CD8-positive, alpha-beta memory T cell (primary cell): ENCODE results near the gene ADGB. TPM values are rescaled to one million over a fixed set of nuclear protein-coding genes. Genes with fewer than 3 reads are reported as not detected.
"Not testable (repeated sequence)": the region's sequence is repeated elsewhere in the genome, so short reads cannot be mapped to it uniquely, and the experiment has no call there.

ENCODE experiments used
- CTCF ChIA-PET: fragments of 350-600 bp; sonication (Branson Sonifier 250); formaldehyde crosslinking; loops from one replicate; lab custom pipeline; 2021; ENCODE audit warnings: antibody characterized with exemption; lab: Charles Lee
- POLR2A ChIA-PET: fragments of 350-600 bp; sonication (Branson Sonifier 250); formaldehyde crosslinking; loops from one replicate; lab custom pipeline; 2021; ENCODE audit warnings: antibody characterized with exemption; lab: Charles Lee
- DNase-seq, 5 donors: peaks; one replicate each; pipeline versions ENCODE4 v3.0.0 to v3.0.0-alpha.2; 2020 to 2022; ENCODE audit warnings: mixed read lengths in 1 of 5
- H3K27ac ChIP-seq: one replicate; pipeline ENCODE4 v1.7.0; 2013; ENCODE audit warnings: low read depth, mild to moderate bottlenecking, low read length, moderate library complexity
- H3K27me3 ChIP-seq: 2 replicates; pipeline ENCODE4 v1.7.0; 2013; ENCODE audit warnings: low read length, mild to moderate bottlenecking; ENCODE audit not compliant: insufficient read depth, poor library complexity, severe bottlenecking
- H3K36me3 ChIP-seq: 2 replicates; pipeline ENCODE4 v1.7.0; 2013; ENCODE audit warnings: mild to moderate bottlenecking, low read length, moderate library complexity; ENCODE audit not compliant: insufficient read depth
- H3K4me1 ChIP-seq: 2 replicates; pipeline ENCODE4 v1.7.0; 2013; ENCODE audit warnings: mild to moderate bottlenecking, low read length, moderate library complexity; ENCODE audit not compliant: insufficient read depth
- H3K4me3 ChIP-seq: 2 replicates; pipeline ENCODE4 v1.7.0; 2013; ENCODE audit warnings: mild to moderate bottlenecking, low read length
- H3K9me3 ChIP-seq: 2 replicates; pipeline ENCODE4 v1.7.0; 2013; ENCODE audit warnings: mild to moderate bottlenecking, low read length
- H3K27ac Mint-ChIP-seq, 8 donors: one replicate each; pipeline ENCODE4 v1.8.0; 2020 to 2021; ENCODE audit warnings: mixed read lengths in 8 of 8, mild to moderate bottlenecking in 6 of 8, inconsistent platforms in 3 of 8, moderate library complexity in 3 of 8
- H3K27me3 Mint-ChIP-seq, 2 donors: one replicate each; pipeline ENCODE4 v1.8.0; 2020 to 2021; ENCODE audit warnings: mixed read lengths in 2 of 2, mild to moderate bottlenecking in 1 of 2, moderate library complexity in 1 of 2
- H3K36me3 Mint-ChIP-seq, 3 donors: one replicate each; pipeline ENCODE4 v1.8.0; 2020 to 2021; ENCODE audit warnings: mixed read lengths in 3 of 3, inconsistent platforms in 1 of 3, mild to moderate bottlenecking in 1 of 3
- H3K4me1 Mint-ChIP-seq, 3 donors: one replicate each; pipeline ENCODE4 v1.8.0; 2020 to 2021; ENCODE audit warnings: mixed read lengths in 3 of 3, inconsistent platforms in 1 of 3, mild to moderate bottlenecking in 1 of 3
- H3K4me3 Mint-ChIP-seq, 7 donors: one replicate each; pipeline ENCODE4 v1.8.0; 2020 to 2021; ENCODE audit warnings: mixed read lengths in 7 of 7, mild to moderate bottlenecking in 6 of 7, moderate library complexity in 4 of 7, inconsistent platforms in 2 of 7
- H3K9me3 Mint-ChIP-seq, 5 donors: one replicate each; pipeline ENCODE4 v1.8.0; 2020 to 2022; ENCODE audit warnings: mixed read lengths in 5 of 5, mild to moderate bottlenecking in 3 of 5, moderate library complexity in 2 of 5, inconsistent platforms in 1 of 5
- polyA plus RNA-seq: library from polyadenylated mRNA; unstranded; fragments of 300-500 nt; fragmentation: Illumina TruSeq; gene quantifications from one replicate; pipeline ENCODE4 v1.2.3, GENCODE V29; 2021
- total RNA-seq, 2 experiments: library from RNA; stranded (reverse); gene quantifications; one replicate each; pipeline ENCODE4 v1.2.3, GENCODE V29; 2021

ADGB gene
- total RNA-seq (under 1 TPM; 0.22 to 0.35 TPM), polyA plus RNA-seq (not detected)

GRCh38 chr6:146598772-146599405, at the start of gene ADGB:
Gene ADGB (plus strand): TSS chr6:146598972. CDS start chr6:146599041, 69 bp downstream.
- no peaks in the 10 kb centered on the region for H3K4me1 ChIP-seq
- Mint-ChIP-seq H3K4me1 (peaks cover 0 to 5% (median 4%) of the 10 kb centered on the region in 3 donors), H3K4me3 (peak within 1 kb of the TSS in 1 of 7 donors; percentile 4), H3K27me3 (peaks cover 2 to 10% of the 10 kb centered on the region in 2 donors), H3K9me3 (no peaks in the 10 kb centered on the region), H3K27ac (no peak within 1 kb of the TSS), H3K36me3 (no peaks in the 10 kb centered on the region)
- no peaks in the 10 kb centered on the region for H3K27me3 ChIP-seq
- H3K9me3 ChIP-seq = no peaks in the 10 kb centered on the region
- no peaks in the 10 kb centered on the region for H3K36me3 ChIP-seq
- H3K4me3 ChIP-seq = no peak within 1 kb of the TSS
- ChIA-PET CTCF (no interaction called here), POLR2A (no interaction called here)
- no peak within 1 kb of the TSS for H3K27ac ChIP-seq
- no peak for DNase-seq

GRCh38 chr6:146550911-146551310, 47.9 kb upstream of the ADGB start:
- Histone ChIP-seq H3K4me3 (no peak overlapping the region), H3K27ac (no peak overlapping the region), H3K9me3 (no peaks in the 10 kb centered on the region), H3K27me3 (no peaks in the 10 kb centered on the region), H3K4me1 (no peaks in the 10 kb centered on the region), H3K36me3 (no peaks in the 10 kb centered on the region)
- no peak for DNase-seq
- Mint-ChIP-seq H3K27me3 (peaks cover 0 to 3% of the 10 kb centered on the region in 2 donors), H3K27ac (no peak overlapping the region), H3K4me1 (no peaks in the 10 kb centered on the region), H3K9me3 (no peaks in the 10 kb centered on the region), H3K36me3 (no peaks in the 10 kb centered on the region), H3K4me3 (no peak overlapping the region)
- CTCF ChIA-PET = no interaction called here
- POLR2A ChIA-PET = no interaction called here

DNA sequence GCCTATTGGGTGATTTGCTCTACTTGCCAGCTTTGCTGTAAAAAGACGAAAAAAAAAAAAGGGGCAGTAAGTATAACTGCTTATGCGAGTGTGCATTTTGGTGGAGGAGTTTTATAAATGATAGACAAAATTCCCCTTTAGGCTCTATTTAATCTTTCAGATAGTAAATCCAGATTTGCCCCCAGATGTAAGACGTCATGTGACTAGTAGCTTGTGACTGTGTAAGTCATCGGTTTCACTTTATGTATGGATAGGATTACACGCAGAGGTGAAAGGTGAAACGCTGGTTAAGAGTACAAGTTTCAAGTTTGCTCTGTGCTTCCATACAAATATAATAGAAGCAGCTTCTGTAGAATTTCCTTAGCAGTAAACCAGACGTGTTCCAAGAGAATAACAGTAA, 47.2 kb upstream of the ADGB start:
- H3K9me3 Mint-ChIP-seq = no peaks in the 10 kb centered on the region
- Histone ChIP-seq H3K27me3 (no peaks in the 10 kb centered on the region), H3K4me1 (no peaks in the 10 kb centered on the region), H3K4me3 (no peak overlapping the region), H3K9me3 (no peaks in the 10 kb centered on the region), H3K36me3 (no peaks in the 10 kb centered on the region), H3K27ac (no peak overlapping the region)
- ChIA-PET POLR2A (no interaction called here), CTCF (no interaction called here)
- no peak for DNase-seq
- H3K36me3 Mint-ChIP-seq = no peaks in the 10 kb centered on the region
- H3K27me3 Mint-ChIP-seq = peaks cover 0 to 1% of the 10 kb centered on the region in 2 donors
- no peak overlapping the region for H3K27ac Mint-ChIP-seq
- no peak overlapping the region for H3K4me3 Mint-ChIP-seq
- no peaks in the 10 kb centered on the region for H3K4me1 Mint-ChIP-seq

DNA sequence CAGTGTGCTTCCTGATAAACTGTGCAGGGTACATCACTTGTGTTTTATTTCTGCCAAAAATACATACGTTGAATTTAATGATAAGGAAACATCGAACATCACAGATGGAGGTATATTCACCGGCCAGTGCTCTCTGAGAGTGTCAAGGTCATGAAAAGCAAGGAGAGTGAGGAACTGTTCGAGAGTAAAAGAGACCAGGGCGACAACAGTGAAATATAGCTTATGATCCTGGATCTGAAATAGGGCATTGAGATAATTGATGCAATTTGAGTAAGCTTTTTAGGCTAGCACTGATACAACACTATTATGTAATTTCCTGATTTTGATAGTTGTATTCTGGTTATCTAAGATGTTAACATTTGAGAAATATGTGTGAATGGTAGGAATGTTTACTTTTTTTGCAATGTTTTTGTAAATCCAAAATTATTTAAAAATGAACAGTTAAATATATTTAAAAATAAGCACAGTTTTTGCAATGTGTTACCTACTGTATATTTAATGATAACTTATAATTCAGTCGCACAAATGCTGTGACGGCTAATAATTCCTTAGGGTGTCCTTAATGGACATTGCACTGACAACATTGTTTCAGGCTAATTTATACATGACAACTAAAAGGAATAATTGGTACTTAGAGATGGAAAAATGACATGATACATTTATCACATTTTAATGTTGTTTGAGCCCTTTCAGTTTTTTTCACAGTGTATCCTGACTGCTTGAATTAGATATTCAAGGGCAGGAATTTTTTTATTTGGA, 45.2 kb upstream of the ADGB start:
- no peaks in the 10 kb centered on the region for H3K36me3 Mint-ChIP-seq
- no peak overlapping the region for H3K27ac Mint-ChIP-seq
- Histone ChIP-seq H3K27me3 (no peaks in the 10 kb centered on the region), H3K9me3 (no peaks in the 10 kb centered on the region), H3K4me3 (no peak overlapping the region), H3K4me1 (no peaks in the 10 kb centered on the region), H3K27ac (no peak overlapping the region), H3K36me3 (no peaks in the 10 kb centered on the region)
- ChIA-PET CTCF (no interaction called here), POLR2A (no interaction called here)
- no peaks in the 10 kb centered on the region for H3K9me3 Mint-ChIP-seq
- no peak overlapping the region for H3K4me3 Mint-ChIP-seq
- H3K27me3 Mint-ChIP-seq = no peaks in the 10 kb centered on the region
- no peaks in the 10 kb centered on the region for H3K4me1 Mint-ChIP-seq
- no peak for DNase-seq

DNA sequence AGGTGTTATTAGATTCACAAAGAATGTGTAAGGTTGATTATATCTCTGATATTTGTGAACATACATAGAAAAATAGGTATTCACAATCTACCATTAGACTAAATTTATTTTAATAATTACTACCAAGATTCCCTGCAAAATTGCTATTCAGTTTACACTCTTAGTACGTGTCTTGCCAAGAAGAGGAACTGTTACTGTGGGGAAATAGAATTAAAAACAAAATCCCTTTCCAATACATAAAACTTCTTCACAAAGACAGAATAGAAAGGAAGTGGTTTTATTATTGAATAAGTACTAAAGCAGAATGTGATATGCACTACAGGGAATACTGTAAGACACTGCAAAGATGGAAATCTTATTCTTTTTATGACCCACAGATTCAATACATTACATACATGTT, 38.2 kb upstream of the ADGB start:
- no peaks in the 10 kb centered on the region for H3K4me1 ChIP-seq
- DNase-seq = no peak
- no peaks in the 10 kb centered on the region for H3K36me3 Mint-ChIP-seq
- H3K36me3 ChIP-seq = no peaks in the 10 kb centered on the region
- H3K9me3 Mint-ChIP-seq = no peaks in the 10 kb centered on the region
- no peaks in the 10 kb centered on the region for H3K4me1 Mint-ChIP-seq
- no peak overlapping the region for H3K4me3 Mint-ChIP-seq
- no peak overlapping the region for H3K27ac ChIP-seq
- H3K9me3 ChIP-seq = no peaks in the 10 kb centered on the region
- no peaks in the 10 kb centered on the region for H3K27me3 Mint-ChIP-seq
- no peaks in the 10 kb centered on the region for H3K27me3 ChIP-seq
- POLR2A ChIA-PET = no interaction called here
- CTCF ChIA-PET = no interaction called here
- no peak overlapping the region for H3K27ac Mint-ChIP-seq
- H3K4me3 ChIP-seq = no peak overlapping the region

- H3K4me3 ChIP-seq, H3K4me1 ChIP-seq, H3K27ac Mint-ChIP-seq, DNase-seq, H3K27ac ChIP-seq, H3K4me3 Mint-ChIP-seq, H3K4me1 Mint-ChIP-seq, H3K9me3 ChIP-seq, H3K36me3 ChIP-seq, POLR2A ChIA-PET, H3K36me3 Mint-ChIP-seq, CTCF ChIA-PET, H3K27me3 ChIP-seq, H3K27me3 Mint-ChIP-seq: not testable (repeated sequence)
- peaks cover 2 to 16% (median 4%) of the 10 kb centered on the region in 5 donors for H3K9me3 Mint-ChIP-seq
These were observed 32.1 kb upstream of the ADGB start for GRCh38 chr6:146566661-146567060.

DNA sequence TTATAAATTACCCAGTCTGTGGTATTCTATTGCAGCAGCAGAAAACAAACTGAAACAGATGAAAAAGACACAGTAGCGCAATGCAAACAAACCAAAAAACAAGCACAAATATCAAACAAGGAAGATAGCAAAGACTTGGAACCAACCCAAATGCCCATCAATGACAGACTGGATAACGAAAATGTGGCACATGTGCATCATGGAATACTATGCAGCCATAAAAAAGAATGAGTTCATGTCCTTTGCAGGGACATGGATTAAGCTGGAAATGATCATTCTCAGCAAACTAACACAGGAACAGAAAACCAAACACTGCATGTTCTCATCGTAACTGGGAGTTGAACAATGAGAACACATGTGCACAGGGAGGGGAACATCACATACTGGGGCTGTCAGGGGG, 30.2 kb upstream of the ADGB start:
- POLR2A ChIA-PET, H3K27me3 ChIP-seq, H3K36me3 Mint-ChIP-seq, H3K4me3 ChIP-seq, H3K4me1 Mint-ChIP-seq, H3K9me3 ChIP-seq, H3K27ac ChIP-seq, H3K36me3 ChIP-seq, H3K4me3 Mint-ChIP-seq, DNase-seq, H3K27me3 Mint-ChIP-seq, H3K4me1 ChIP-seq, CTCF ChIA-PET: not testable (repeated sequence)
- Mint-ChIP-seq H3K27ac (peak overlapping the region in 1 of 8 donors; percentile 69), H3K9me3 (peaks cover 4 to 24% (median 5%) of the 10 kb centered on the region in 5 donors)

- CTCF ChIA-PET = no interaction called here
- H3K36me3 Mint-ChIP-seq = no peaks in the 10 kb centered on the region
- Histone ChIP-seq H3K4me3 (no peak overlapping the region), H3K27me3 (no peaks in the 10 kb centered on the region), H3K4me1 (no peaks in the 10 kb centered on the region), H3K36me3 (no peaks in the 10 kb centered on the region), H3K27ac (no peak overlapping the region), H3K9me3 (no peaks in the 10 kb centered on the region)
- POLR2A ChIA-PET = no interaction called here
- no peaks in the 10 kb centered on the region for H3K27me3 Mint-ChIP-seq
- no peak overlapping the region for H3K4me3 Mint-ChIP-seq
- H3K9me3 Mint-ChIP-seq = peaks cover 3 to 31% (median 4%) of the 10 kb centered on the region in 5 donors
- no peaks in the 10 kb centered on the region for H3K4me1 Mint-ChIP-seq
- H3K27ac Mint-ChIP-seq = no peak overlapping the region
- DNase-seq = no peak
These were observed 24.6 kb upstream of the ADGB start for GRCh38 chr6:146574211-146574610.
